ENCODE measurements around the gene LHFPL6.

Gene LHFPL6

DNA sequence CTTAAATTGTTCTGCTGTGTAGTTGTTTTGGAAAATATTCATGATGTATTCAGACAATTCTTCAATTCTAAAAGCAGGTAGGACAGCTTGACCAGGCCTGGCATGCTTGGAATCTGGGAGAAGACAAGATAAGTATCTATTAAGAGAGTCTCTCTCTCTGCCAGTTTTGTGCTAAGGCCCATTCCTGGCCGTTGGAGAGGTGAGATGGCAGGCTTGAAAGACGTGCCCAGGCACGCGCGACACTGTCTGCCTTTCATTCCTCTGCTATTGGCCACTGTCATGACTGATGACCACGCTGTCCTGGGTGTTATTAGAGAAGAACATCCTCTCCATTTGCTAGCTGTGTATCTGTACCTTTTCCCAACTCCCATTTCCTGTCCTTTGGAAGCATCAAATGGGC, 90.3 kb downstream of the LHFPL6 start:
- no peak for DNase-seq (ENCODE audit: low read depth in 2 of 2)
- TF ChIP-seq, protein P1, sequence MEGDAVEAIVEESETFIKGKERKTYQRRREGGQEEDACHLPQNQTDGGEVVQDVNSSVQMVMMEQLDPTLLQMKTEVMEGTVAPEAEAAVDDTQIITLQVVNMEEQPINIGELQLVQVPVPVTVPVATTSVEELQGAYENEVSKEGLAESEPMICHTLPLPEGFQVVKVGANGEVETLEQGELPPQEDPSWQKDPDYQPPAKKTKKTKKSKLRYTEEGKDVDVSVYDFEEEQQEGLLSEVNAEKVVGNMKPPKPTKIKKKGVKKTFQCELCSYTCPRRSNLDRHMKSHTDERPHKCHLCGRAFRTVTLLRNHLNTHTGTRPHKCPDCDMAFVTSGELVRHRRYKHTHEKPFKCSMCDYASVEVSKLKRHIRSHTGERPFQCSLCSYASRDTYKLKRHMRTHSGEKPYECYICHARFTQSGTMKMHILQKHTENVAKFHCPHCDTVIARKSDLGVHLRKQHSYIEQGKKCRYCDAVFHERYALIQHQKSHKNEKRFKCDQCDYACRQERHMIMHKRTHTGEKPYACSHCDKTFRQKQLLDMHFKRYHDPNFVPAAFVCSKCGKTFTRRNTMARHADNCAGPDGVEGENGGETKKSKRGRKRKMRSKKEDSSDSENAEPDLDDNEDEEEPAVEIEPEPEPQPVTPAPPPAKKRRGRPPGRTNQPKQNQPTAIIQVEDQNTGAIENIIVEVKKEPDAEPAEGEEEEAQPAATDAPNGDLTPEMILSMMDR (IDR thresholded peaks at IDR 0.05; ENCODE audit: low read depth, low read length): no peak
- no peak overlapping the region for H3K4me3 ChIP-seq (replicated peaks in 1 of 2; ENCODE audit: low read depth in 2 of 2, low read length in 2 of 2)

DNA sequence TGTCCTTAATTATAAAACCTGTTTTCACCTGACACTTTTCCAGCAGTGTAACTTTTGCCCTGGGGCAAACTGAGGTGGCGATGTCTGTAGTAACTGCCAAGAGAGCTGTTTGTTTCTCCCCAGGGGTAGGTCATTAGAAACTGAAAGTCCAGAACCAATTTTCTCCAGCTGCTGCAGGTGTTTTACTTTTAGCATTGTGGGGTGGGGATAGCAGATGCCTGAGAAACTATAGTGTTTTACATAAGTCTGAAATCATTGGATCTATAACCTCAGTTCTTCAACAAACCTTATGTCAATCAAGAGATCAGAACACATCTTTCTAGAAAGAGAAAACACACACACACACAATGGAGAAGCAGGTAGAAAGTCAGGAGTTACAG, 92.7 kb downstream of the LHFPL6 start:
- no peak for DNase-seq (ENCODE audit: low read depth in 2 of 2)
- TF ChIP-seq, protein P1 (IDR thresholded peaks at IDR 0.05; ENCODE audit: low read depth, low read length): no peak
- no peak overlapping the region for H3K4me3 ChIP-seq (replicated peaks in 1 of 2; ENCODE audit: low read depth in 2 of 2, low read length in 2 of 2)

DNA sequence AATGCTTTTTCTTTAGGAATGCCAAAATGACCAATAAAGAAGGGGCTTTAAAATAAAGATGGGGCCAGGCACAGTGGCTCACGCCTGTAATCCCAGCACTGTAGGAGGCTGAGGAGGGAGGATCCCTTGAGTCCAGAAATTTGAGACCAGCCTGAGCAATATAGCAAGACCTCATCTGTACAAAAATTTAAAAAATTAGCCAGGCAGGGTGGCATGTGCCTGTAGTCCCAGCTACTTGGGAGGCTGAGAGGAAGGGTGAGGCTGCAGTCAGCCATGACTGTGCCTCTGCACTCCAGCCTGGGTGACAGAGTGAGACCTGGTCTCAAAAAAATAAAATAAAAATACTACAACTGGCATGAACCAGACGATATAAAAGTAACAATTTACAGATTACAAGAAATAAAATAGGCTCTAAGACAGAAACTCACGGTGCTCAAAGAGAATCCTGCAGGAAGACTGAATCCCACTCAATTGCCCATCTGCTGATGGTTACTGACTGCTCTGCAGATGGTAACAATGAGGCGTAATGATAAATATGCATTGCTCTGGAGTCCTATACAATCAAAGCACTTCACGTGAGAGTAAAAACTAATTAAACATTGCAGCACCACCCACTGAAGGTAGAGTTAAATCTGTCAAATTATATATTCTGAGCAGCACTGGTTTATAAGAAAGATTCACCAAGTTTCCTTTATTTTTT, 93.2 kb downstream of the LHFPL6 start:
- TF ChIP-seq, protein P1 (IDR thresholded peaks at IDR 0.05; ENCODE audit: low read depth, low read length): no peak
- DNase-seq (ENCODE audit: low read depth in 2 of 2): no peak
- H3K4me3 ChIP-seq (replicated peaks in 1 of 2; ENCODE audit: low read depth in 2 of 2, low read length in 2 of 2): no peak overlapping the region

DNA sequence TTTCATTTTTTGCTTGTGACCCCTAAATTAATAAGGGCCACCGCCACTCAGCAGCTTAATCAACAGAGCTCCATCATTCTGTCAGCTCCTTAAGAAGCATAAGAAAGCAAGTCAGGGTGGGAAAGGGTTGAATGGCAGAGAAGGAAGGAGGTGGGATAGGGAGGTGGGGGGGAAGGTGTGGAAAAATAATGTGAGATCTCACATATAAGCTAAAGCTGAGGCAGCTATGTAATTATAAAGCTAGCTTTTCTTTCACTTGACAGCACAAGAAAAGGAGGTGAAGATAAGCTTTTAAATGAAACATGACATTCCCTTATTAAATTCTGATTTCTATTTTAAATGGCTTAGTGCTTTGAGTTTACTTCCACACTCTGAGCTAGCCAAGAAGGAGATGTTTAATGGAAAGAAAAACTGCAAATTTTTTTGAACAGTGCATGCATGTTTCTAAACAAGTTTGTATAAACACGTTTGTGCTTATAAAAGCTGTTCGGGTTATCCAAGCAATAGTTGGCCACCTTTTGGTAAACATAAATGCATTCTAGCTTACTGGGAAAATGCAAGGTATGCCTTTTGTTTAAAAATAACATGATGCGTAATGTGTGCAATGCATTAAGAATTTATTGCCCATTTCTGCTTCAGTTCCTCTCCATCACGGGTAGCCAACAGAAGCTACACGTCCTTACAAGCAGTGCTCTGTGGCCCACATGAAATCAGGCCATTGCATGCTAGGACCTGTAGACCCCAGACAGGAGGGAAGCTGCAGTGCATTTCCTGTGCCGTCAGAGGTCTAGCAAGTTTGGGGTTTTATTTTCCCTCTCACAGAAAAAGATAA, 96.2 kb downstream of the LHFPL6 start:
- no peak overlapping the region for H3K4me3 ChIP-seq (replicated peaks in 1 of 2; ENCODE audit: low read depth in 2 of 2, low read length in 2 of 2)
- TF ChIP-seq, protein P1 (IDR thresholded peaks at IDR 0.05; ENCODE audit: low read depth, low read length): no peak
- peak in 1 of 2 donors; percentile 47 for DNase-seq (ENCODE audit: low read depth in 2 of 2)

DNA sequence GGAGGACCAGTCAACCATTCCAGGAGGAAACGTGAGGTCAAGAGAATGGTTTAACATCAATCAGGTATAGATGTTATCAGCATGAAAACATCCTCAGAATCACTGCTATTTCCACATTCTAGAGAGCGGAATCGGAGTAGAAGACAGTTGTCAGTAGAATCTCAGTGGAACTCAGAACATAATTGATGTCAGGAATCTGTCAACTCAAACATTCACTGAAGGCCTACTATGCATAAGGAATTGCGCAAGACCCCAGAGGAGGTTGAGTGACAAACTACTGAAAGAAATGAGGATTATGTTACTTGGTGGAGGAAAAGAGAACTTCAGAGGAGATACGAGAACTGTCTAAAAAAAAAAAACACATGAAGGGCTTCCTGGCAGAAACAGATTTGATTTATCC, 97.8 kb downstream of the LHFPL6 start:
- no peak overlapping the region for H3K4me3 ChIP-seq (replicated peaks in 1 of 2; ENCODE audit: low read depth in 2 of 2, low read length in 2 of 2)
- DNase-seq (ENCODE audit: low read depth in 2 of 2): no peak
- TF ChIP-seq, protein P1 (IDR thresholded peaks at IDR 0.05; ENCODE audit: low read depth, low read length): no peak

DNA sequence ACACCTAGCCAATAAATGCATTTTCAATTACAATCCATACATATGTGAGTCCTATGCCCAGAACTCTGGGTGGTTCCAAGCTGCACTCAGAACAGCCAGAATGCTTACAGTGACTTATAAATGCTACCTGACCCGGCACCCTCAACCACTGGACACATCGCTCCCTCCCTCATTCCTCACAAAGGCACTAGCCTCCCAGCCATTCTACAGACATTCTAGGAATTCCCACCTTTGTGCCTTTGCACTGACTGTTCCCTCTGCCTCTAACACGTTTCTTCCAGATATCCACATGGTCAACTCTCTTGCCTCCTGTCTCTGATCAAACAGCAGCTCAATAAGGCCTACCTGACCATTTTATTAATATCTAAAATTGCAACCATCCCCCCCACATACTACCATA, 99.9 kb downstream of the LHFPL6 start:
- no peak for DNase-seq (ENCODE audit: low read depth in 2 of 2)
- TF ChIP-seq, protein P1 (IDR thresholded peaks at IDR 0.05; ENCODE audit: low read depth, low read length): no peak
- no peak overlapping the region for H3K4me3 ChIP-seq (replicated peaks in 1 of 2; ENCODE audit: low read depth in 2 of 2, low read length in 2 of 2)
